H1 (cell line): Measurements from ENCODE around the gene ZFP36L2.

ENCODE experiments used
- CEBPB ChIP-seq: IDR thresholded peaks from 2 replicates; pipeline ENCODE4 v1.6.1; 2012; ENCODE audit warnings: low read depth, low read length
- CTCF ChIP-seq, 3 experiments: IDR thresholded peaks; 1 replicate in 2 of 3; 2 replicates in 1 of 3; pipeline versions ENCODE4 v1.5.1 to v1.6.1; 2011; ENCODE audit warnings: low read length in 3 of 3, mild to moderate bottlenecking in 3 of 3, inconsistent platforms in 2 of 3, low read depth in 1 of 3, moderate library complexity in 1 of 3; ENCODE audit not compliant: insufficient read depth in 1 of 3; ENCODE audit errors: control extremely low read depth in 1 of 3
- POLR2A ChIP-seq, 2 experiments: IDR thresholded peaks; 1 replicate in 1 of 2; 2 replicates in 1 of 2; pipeline ENCODE4 v1.6.1; 2011; ENCODE audit warnings: low read depth in 2 of 2, low read length in 2 of 2, mild to moderate bottlenecking in 2 of 2; ENCODE audit errors: control extremely low read depth in 1 of 2
- SIX5 ChIP-seq: IDR thresholded peaks from 2 replicates; pipeline ENCODE4 v1.6.1; 2011; ENCODE audit warnings: mild to moderate bottlenecking, low read depth, low read length
- SP2 ChIP-seq: IDR thresholded peaks from 2 replicates; pipeline ENCODE4 v1.6.1; 2012; ENCODE audit warnings: mild to moderate bottlenecking, low read length, inconsistent platforms
- TEAD4 ChIP-seq: IDR thresholded peaks from 2 replicates; pipeline ENCODE4 v1.6.1; 2012; ENCODE audit warnings: low read depth, low read length, inconsistent platforms, mixed read lengths

GRCh38 chr2:43246641-43247040 lies 20.2 kb upstream of the ZFP36L2 start:
- TF ChIP-seq POLR2A (IDR thresholded peaks at IDR 0.05; ENCODE audit: control extremely low read depth in 1 of 2, low read depth in 2 of 2, low read length in 2 of 2) (no peak), SP2 (no peak), SIX5 (no peak), CTCF (IDR thresholded peaks at IDR 0.05; ENCODE audit: control extremely low read depth in 1 of 3, insufficient read depth in 1 of 3, low read depth in 1 of 3, low read length in 3 of 3) (no peak), CEBPB (no peak), TEAD4 (no peak)
